ENCODE data around the gene ZFYVE21.

Gene ZFYVE21

GRCh38 chr14:103749860-103750259 is 34.2 kb downstream of the ZFYVE21 start:
- Histone ChIP-seq H3K9me3 (ENCODE audit: insufficient read depth, low read length, severe bottlenecking) (no peaks in the 10 kb centered on the region), H3K27ac (ENCODE audit: low read length) (no peak overlapping the region), H2AFZ (ENCODE audit: low read depth, low read length) (no peak overlapping the region), H3K4me3 (ENCODE audit: low read depth in 1 of 2, low read length in 2 of 2) (no peak overlapping the region), H3K36me3 (ENCODE audit: insufficient read depth, low read length) (no peaks in the 10 kb centered on the region), H3K4me1 (ENCODE audit: insufficient read depth, low read length) (peaks cover 27% of the 10 kb centered on the region), H3K4me2 (ENCODE audit: insufficient read depth, low read length) (no peak overlapping the region), H3K9ac (ENCODE audit: low read depth, low read length) (no peak overlapping the region), H3K79me2 (ENCODE audit: insufficient read depth, low read length) (no peaks in the 10 kb centered on the region), H4K20me1 (ENCODE audit: insufficient read depth, low read length) (no peaks in the 10 kb centered on the region), H3K27me3 (ENCODE audit: insufficient read depth, low read length, poor library complexity) (no peaks in the 10 kb centered on the region)
- DNase-seq (no peak), ATAC-seq (ENCODE audit: insufficient read depth, low read depth) (no peak)
- TF ChIP-seq EZH2 (IDR thresholded peaks at IDR 0.05; ENCODE audit: borderline replicate concordance, low read depth, low read length, severe bottlenecking) (no peak), CTCF (IDR thresholded peaks at IDR 0.05; ENCODE audit: borderline replicate concordance, extremely low read depth, low read length, poor library complexity, severe bottlenecking) (peak; percentile 54)

- Histone ChIP-seq H4K20me1 (ENCODE audit: insufficient read depth, low read length) (no peaks in the 10 kb centered on the region), H3K79me2 (ENCODE audit: insufficient read depth, low read length) (no peaks in the 10 kb centered on the region), H3K27ac (ENCODE audit: low read length) (no peak overlapping the region), H3K36me3 (ENCODE audit: insufficient read depth, low read length) (no peaks in the 10 kb centered on the region), H3K4me2 (ENCODE audit: insufficient read depth, low read length) (no peak overlapping the region), H3K9ac (ENCODE audit: low read depth, low read length) (no peak overlapping the region), H2AFZ (ENCODE audit: low read depth, low read length) (no peak overlapping the region), H3K27me3 (ENCODE audit: insufficient read depth, low read length, poor library complexity) (no peaks in the 10 kb centered on the region), H3K4me3 (ENCODE audit: low read depth in 1 of 2, low read length in 2 of 2) (no peak overlapping the region), H3K4me1 (ENCODE audit: insufficient read depth, low read length) (peaks cover 7% of the 10 kb centered on the region), H3K9me3 (ENCODE audit: insufficient read depth, low read length, severe bottlenecking) (no peaks in the 10 kb centered on the region)
- TF ChIP-seq EZH2 (IDR thresholded peaks at IDR 0.05; ENCODE audit: borderline replicate concordance, low read depth, low read length, severe bottlenecking) (no peak), CTCF (IDR thresholded peaks at IDR 0.05; ENCODE audit: borderline replicate concordance, extremely low read depth, low read length, poor library complexity, severe bottlenecking) (no peak)
- no peak for ATAC-seq (ENCODE audit: insufficient read depth, low read depth)
- no peak for DNase-seq
Observed at GRCh38 chr14:103753774-103754173, 38.2 kb downstream of the ZFYVE21 start.

- TF ChIP-seq CTCF (IDR thresholded peaks at IDR 0.05; ENCODE audit: borderline replicate concordance, extremely low read depth, low read length, poor library complexity, severe bottlenecking), result no peak
- no peak for TF ChIP-seq EZH2 (IDR thresholded peaks at IDR 0.05; ENCODE audit: borderline replicate concordance, low read depth, low read length, severe bottlenecking)
- Histone ChIP-seq H2AFZ (ENCODE audit: low read depth, low read length) (no peak overlapping the region), H3K4me2 (ENCODE audit: insufficient read depth, low read length) (no peak overlapping the region), H3K9me3 (ENCODE audit: insufficient read depth, low read length, severe bottlenecking) (no peaks in the 10 kb centered on the region), H3K27ac (ENCODE audit: low read length) (no peak overlapping the region), H3K4me3 (ENCODE audit: low read depth in 1 of 2, low read length in 2 of 2) (no peak overlapping the region), H3K79me2 (ENCODE audit: insufficient read depth, low read length) (no peaks in the 10 kb centered on the region), H3K4me1 (ENCODE audit: insufficient read depth, low read length) (no peaks in the 10 kb centered on the region), H3K9ac (ENCODE audit: low read depth, low read length) (no peak overlapping the region), H4K20me1 (ENCODE audit: insufficient read depth, low read length) (no peaks in the 10 kb centered on the region), H3K36me3 (ENCODE audit: insufficient read depth, low read length) (no peaks in the 10 kb centered on the region), H3K27me3 (ENCODE audit: insufficient read depth, low read length, poor library complexity) (no peaks in the 10 kb centered on the region)
- ATAC-seq (ENCODE audit: insufficient read depth, low read depth) (no peak), DNase-seq (no peak)
Observed at GRCh38 chr14:103755060-103755459, 39.5 kb downstream of the ZFYVE21 start.
